HG03196 (cell line): ENCODE results near the gene TEX30.

Experiments used
- ATAC-seq: cut with Tn5 transposase; IDR thresholded peaks from one replicate; pipeline ENCODE4 v1.9.1; 2021; ENCODE audit not compliant: unreplicated experiment

The TEX30 gene

DNA sequence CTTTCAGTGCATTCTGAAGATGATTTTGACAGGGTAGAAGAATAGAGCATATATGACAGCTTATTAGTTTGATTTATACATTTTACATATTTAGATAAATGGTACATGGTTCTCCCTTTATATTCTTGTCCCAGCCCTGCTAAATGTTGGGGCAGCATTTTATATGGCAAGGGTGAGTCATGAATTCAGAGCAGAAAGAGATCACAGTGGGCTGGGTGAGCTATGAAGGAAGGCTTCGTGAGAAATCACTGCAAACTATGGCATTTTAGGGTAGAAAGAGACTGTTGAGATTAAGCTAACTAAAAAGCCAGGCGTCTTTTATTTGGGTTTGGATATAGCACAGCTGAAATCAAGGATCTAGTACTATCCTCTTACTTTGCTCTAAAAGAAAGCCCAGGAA, 54.8 kb downstream of the TEX30 start:
- no peak for ATAC-seq
